Measurements from ENCODE around the gene NFIA.

DNA sequence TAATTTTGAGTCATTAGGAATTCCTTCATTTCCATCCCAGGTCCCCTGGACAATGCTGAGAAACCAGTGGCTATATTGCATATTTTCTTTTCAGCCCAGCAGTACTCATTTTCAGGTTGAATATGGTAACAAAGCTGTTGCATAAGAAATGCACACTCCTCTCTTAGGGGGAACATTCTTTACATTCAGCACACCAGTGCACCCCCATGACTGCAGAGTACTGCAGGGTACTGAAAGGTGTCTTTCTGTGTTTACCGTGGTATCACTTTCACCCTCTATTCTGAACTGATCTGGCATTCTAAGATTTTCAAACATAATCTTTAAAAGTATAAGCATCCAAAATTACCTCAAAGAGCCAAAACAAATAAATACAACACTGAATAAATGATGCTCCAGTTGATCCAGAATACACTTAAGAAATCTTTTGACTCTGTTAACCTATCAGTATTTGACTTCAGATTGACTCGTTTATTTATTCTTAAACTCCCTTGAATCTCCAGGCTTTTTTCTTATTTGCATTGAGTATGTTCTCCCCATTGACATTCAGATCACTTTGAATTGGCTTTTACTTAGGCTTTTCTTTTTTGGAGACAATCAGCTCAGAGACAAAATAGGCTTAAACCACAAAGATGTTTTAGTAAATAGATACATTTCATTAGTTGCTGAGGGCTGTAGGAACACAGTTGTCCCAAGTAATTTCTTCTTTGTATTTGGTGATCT lies 213.6 kb downstream of the NFIA start:
- TF ChIP-seq POLR2A (IDR thresholded peaks at IDR 0.05; ENCODE audit: low read depth) (no peak), CTCF (IDR thresholded peaks at IDR 0.05) (no peak), POLR2AphosphoS5 (IDR thresholded peaks at IDR 0.05) (no peak)

All from esophagus muscularis mucosa (tissue), 3 donors.